HG03575 (cell line): ENCODE data around the gene NME4.
"Not testable (repeated sequence)": the region's sequence is repeated elsewhere in the genome, so short reads cannot be mapped to it uniquely, and the experiment has no call there.

ENCODE experiments used
- ATAC-seq: cut with Tn5 transposase; IDR thresholded peaks from one replicate; pipeline ENCODE4 v1.9.1; 2021; ENCODE audit not compliant: unreplicated experiment, insufficient number of reproducible peaks, low FRiP score; ENCODE audit errors: extremely low read depth

Gene NME4

DNA sequence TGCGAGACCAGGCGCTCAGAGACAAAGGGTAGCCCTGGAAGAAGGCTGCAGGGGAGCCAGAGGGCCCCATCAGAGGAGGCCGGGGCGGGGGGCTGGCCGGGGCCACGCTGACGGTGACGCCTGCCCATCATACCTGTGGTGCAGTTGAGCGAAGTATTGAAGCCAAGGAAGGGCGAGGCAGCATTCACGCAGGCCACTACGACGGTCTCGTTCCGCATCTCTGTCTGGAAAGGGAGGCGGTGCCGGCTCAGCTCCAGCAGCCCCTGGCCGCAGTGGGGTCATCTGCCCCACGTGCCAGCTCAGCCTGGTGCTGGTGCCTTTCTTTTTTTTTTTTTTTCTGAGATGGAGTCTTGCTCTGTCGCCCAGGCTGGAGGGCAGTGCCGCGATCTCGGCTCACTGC, 21.8 kb upstream of the NME4 start:
- no peak for ATAC-seq

DNA sequence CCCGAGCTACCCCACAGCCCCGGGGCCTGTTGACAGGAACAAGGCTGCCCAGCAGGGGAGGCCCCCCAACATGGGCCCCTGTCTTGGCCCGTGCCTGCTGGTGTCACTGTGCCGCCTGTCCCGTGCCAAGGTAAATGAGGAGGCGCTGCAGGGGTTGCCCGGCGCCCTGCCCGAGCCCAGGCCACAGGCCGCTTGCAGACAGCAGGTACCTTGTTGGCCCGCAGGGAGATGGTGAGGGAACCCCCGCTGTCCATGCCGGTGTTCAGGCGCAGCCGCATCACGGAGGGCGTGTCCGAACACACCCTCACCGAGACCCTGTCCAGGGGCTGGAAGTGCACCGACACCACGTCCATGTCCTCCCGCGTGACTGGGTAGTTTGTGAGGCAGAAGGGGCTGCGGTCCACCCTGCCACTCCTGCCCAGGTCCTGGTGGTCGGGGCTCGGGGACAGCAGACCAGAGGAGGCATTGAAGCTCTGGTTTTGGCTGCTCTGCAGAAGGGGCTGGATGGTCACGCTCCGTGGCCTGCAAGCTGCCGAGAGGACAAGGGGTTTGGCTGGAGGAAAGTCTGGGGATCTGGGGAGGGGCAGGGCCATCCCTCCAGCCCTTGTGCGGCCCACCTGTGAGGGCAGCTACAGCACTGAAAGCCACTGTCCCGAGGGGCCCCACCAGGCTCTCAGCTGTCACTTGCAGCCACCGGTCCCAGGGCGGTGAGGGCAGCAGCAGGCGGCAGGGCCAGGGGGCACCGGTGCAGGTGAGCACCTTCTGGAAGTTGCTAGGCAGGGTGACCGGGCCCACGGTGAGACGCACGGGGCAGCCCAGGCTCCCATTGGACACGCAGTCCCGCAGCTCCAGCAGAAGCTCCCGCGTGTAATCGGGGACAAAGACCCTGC, 20.8 kb upstream of the NME4 start:
- no peak for ATAC-seq

DNA sequence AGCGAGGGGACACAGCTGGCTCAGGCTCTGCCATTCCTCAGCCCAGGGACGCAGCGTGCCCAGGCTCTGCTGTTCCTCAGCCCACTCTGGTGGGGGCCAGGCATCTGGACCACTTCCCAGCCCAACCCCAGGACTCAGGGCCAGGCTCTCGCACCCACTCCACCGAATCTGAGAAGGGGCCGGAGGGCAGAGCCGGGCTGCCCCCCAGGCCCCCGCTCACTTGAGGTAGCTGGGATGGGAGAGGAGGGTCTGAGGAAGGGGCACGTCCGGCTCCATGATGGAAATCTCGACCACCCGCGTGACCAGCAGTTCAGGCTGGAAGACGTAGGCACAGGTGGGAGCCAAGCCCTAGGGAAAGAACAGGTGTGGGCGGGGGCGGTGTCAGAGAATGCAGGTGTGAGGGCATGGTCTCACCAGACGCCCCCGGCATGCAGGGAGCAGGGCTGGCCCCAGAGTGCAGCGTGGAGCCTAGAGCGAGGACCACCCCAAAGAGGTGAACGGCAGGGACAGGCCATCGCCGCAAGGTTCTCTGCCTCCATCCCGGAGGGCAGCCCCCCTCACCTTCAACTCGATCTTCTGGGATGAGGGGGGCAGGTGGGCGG, 20.1 kb upstream of the NME4 start:
- ATAC-seq, result no peak

DNA sequence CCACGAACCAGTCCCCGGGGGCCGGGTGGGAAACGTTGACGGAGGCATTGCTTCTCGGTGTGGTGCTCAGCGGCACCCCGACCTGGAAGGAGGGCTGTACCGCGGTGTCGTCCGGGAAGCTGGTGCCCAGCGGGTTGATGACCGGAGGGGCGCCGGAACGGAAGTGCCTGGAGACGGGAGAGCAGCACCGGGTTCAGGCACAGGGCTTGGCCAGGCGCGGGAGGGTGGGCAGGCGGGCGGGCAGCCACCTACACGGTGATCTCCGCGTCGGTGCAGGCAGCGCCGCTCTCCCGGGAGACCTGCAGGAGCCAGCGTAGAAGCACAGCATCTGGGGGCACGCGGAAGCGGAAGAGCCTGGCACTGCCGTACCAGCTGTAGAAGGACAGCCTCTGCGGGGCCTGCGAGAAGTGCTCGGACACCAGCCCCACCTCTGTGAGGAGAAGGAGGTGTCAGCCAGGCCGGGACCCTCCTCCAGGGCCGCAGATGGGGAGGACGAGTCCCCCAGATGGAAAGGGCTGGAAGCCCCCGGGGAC, 19.5 kb upstream of the NME4 start:
- ATAC-seq, result no peak

DNA sequence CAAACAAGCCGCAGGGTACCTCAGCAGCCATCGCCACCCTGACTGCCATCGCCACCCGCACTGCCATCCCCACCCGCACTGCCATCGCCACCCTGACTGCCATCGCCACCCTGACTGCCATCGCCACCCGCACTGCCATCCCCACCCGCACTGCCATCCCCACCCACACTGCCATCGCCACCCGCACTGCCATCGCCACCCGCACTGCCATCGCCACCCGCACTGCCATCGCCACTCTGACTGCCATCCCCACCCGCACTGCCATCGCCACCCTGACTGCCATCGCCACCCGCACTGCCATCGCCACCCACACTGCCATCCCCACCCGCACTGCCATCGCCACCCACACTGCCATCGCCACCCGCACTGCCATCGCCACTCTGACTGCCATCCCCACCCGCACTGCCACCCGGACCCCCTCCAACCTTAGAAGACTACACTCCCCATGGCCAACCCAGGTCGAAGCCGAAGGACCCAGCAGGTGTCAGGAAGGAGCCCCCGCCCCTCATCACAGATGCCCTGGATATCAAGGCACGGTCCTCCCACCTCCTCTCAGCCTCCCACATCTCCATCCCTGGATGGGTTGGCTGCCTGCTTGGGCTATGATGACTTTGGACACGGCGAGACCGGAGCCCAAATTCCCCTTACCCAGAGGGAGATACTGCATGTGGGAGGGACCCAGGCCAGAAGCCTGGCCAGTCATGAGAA, 18.7 kb upstream of the NME4 start:
- ATAC-seq, result not testable (repeated sequence)

DNA sequence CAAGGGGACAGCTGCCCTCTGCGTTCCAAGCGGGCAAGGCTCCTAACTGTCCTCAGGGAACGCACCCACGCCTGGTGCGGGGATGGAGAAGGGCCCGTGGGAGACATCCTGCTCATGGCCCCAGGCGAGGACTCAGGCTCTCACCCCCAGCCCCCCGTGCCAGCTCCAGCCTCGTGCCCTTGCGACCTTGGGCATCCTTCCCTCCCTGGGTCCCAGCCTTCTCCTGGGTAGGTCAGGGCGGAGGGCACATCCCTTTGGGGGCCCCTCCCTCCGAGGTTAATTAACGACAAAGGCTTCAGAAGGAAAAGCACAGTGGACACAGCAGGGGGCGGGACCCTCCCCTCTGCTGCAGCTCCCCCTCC, 18.2 kb upstream of the NME4 start:
- no peak for ATAC-seq

DNA sequence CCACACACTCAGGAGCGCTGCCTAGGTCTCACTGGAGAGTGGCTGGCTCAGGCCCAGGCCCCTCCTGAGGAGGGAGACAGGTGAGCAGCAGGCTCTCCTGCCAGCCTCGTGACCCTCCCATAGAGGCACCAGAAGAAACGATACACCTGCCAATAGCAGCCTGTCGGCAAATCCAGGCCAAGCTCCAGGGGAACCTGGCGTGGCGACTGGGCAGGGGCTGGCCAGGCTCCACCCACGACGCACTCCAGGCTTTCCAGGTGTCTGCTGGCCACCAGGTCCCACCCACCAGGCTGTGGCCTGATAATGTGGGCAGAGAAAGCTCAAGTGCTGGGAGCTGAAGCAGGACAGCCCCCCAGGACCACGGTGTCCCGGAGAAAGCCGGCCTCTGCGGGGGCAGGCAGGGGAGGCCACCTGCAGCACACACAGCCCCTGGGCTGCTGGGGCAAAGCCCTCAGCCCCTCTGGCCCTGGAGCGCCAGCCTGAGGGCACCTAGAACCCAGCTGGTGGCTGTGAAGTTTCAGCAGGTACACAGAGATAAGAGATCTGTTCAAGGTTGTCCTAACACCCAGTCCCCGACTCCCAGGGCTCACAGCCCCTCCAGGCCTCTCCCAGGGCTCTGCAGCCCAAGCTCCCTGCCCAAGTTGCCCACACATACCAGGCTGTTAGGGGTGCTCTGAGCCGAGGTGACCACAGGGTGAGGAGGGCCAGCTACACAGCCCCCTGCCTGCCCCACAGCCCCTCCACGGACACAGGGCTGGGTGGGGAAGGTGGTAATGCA, 17.6 kb upstream of the NME4 start:
- no peak for ATAC-seq

DNA sequence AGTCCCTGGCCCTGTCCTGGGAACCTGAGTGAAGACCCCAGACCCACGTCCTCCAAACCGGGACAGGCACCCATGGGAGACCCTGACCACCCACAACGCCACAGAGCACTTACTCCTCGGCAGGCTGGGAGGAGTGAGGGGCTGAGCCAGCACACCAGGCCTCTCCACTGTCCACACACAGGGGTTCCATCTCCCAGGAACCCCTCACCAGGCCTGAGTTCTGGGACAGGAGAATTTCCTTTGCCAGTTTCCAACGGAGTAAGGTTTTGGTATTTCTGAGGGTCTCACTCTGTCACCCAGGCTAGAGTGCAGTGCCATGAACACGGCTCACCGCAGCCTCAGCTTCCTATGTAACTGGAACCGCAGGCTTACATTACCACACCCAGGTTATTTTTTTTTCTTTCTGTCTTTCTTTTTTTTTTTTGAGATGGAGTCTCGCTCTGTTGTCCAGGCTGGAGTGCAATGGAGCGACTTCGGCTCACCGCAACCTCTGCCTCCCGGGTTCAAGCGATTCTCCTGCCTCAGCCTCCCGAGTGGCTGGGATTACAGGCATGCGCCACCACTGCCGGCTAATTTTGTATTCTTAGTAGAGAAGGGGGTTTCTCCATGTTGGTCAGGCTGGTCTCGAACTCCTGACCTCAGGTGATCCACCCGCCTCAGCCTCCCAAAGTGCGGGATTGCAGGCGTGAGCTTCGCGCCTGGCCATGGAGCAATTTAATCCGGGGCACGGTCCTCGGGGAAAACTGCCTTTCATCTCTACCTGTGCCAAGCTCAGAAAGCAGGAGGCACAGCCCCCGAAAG, 16.8 kb upstream of the NME4 start:
- no peak for ATAC-seq

DNA sequence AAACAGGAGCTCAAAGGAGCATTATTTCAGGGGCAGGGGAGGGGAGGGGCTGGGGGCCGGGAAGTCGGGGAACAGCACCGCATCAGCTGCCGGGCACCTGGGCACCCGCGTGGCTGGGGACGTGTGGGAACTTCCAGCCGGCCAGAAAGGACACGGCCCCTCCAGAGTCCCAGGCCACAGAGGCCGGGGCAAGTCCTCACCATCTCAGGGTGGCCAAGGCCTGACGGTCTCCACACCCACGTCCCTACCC, 16.3 kb upstream of the NME4 start:
- no peak for ATAC-seq

DNA sequence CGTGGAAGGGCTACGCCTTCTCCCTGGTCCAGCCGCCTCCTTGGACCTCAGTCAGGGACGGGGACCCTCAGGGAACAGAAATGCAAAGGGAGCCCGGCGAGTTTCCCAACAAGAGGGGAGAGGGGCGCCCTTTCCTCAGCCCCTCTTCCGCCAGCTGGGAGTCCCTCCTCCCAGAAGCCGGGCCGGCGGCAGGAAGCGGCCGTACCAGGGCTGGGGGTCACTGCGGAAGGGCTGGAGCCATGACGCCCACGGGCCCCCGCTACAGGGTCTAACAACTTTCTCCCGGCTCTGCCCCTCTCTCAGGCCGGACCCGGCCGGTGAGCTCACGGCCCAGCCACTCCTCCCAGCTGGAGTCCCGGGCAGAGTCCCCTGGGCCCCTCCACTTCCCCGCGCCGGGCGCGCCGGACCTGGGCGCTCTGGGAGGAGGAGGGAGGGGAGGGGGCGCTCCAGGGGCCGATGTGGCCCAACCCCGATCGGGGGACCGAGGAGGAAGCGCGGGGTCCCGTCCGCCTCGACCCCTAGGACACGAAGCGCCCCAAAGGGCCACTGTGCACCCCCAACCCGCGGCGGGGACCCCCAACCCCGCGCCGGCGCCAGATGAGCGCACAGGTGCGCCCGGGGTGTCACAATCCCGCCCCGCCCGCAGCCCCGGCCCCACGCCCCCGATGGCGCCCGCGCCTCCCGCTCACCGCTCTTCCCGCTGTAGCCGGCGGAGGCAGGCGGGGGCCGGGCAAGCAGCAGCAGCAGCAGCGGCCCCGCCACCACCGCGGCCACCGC, 15.8 kb upstream of the NME4 start:
- no peak for ATAC-seq

DNA sequence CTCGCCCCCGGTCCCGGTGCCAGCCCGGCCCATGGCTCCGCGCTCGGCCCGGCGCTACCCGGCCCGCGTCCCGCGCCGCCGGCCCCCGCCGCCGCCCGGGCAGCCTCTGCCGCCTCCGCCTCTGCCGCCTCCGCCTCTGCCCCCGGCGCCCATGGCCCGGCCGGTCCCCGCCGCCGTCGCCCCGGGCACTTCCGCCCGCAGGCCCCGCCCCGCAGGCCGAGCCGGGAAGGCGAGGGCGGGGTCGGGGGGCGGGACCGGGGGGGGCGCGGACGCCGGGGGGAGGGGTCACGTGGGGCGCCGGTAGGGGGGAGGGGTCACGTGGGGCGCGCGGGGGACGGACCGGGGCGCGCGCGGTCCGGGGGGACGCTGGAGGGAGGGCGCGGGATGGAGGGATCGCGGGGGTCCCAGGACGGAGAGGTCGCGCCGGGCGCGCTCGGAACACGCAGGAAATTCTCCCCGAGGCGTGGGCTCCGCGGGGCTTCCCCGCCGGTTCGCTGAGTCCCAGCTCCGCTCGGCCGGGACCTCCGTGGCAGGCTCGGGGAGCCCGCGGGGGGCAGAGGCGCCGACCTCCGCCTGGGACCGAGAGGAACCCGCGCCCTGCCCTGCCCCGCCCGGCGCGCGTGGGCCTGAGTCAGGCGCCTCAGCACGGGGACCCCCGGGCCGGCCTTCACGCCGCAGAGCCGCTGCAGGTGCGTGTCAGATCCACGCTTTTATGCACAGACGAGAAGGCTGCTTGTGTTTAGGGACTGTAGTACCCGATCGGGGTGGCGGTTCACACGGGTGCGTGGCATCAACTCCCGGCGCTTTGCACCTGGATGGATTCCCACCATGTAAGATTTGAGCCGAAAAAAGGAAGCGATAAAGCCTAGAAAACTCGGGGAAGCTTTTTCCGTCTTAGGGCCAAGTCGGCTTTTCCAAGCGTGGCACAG, 14.9 kb upstream of the NME4 start, which contains the start of gene PGAP6:
PGAP6 (minus strand) TSS at position 190 of the 929 bp plus-strand sequence; CDS start at position 33, 157 bp downstream.
- no peak for ATAC-seq

DNA sequence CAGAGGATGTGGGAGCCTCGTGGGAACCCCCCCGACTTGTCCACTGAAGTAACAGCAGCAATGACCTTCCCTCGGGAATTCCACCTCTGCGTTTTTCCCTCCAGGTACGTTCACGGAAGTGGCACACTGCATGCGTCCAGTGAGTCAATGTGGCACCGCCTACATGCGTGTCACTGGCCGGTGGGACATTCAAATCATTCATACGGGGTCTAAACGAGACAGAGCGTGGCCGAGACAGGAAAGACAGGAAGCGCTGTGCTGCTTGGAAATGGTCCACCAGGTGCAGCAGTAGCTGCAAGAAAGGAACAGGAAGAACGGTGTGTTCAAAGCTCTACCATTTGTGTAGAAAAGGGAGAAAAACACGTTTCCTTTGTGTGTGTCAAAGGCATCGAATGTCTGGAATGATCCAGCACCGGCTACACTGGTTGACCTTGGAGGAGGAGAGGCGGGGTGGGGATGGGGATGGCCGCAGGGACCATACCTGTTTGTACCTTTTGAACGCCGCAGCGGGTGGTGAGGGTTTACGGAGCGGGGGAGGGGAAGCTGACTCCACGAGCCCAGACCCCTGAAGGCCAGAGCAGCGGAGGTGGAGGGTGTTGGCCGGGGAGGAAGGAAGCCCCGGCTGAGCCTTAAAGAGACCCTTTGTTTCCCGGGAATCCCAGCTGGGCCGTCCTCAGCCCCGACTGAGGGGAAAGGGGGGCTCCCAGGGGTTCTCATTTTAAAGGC, 13.5 kb upstream of the NME4 start:
- no peak for ATAC-seq

DNA sequence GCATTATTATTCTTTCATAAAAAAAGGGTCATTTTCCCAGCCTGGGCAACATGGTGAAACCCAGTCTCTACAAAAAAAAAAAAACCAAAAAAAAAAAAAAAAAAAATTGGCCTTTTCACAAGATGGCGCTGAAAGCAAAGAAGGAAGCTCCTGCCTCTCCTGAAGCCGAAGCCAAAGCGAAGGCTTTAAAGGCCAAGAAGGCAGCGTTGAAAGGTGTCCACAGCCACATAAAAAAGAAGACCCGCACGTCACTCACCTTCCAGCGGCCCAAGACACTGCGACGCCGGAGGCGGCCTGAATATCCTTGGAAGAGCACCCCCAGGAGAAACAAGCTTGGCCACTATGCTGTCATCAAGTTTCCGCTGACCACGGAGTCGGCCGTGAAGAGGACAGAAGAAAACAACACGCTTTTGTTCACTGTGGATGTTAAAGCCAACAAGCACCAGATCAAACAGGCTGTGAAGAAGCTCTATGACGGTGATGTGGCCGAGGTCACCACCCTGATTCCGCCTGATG, 10.3 kb upstream of the NME4 start:
- no peak for ATAC-seq

DNA sequence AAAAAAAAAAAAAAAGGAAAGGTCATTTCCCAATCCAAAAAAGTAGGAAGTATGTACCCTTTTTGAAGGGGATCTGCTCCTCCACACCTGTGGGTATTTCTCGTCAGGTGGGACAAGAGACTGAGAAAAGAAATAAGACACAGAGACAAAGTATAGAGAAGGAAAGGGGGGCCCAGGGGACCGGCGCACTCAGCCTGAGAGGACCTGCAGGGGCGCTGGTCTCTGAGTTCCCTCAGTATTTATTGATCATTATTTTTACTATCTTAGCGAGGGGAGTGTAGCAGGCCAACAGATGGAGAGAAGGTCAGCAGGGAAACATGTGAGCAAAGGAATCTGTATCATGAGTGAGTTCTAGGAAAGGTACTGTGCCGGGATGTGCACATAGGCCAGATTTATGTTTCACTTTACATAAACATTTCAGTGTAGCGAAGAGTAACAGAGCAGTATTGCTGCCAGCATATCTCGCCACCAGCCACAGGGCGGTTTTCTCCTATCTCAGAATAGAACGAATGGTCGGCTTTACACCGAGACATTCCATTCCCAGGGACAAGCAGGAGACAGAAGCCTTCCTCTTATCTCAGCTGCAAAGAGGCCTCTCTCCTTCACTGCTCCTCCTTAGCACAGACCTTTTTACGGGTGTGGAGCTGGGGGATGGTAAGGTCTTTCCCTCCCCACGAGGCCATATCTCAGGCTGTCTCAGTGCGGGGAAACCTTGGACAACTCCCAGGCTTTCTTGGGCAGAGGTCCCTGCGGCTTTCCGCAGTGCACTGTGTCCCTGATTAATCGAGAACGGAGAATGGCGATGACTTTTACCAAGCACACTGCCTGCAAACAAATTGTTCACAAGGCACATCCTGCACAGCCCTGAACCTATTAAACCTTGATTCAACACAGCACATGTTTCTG, 9.0 kb upstream of the NME4 start:
- not testable (repeated sequence) for ATAC-seq

DNA sequence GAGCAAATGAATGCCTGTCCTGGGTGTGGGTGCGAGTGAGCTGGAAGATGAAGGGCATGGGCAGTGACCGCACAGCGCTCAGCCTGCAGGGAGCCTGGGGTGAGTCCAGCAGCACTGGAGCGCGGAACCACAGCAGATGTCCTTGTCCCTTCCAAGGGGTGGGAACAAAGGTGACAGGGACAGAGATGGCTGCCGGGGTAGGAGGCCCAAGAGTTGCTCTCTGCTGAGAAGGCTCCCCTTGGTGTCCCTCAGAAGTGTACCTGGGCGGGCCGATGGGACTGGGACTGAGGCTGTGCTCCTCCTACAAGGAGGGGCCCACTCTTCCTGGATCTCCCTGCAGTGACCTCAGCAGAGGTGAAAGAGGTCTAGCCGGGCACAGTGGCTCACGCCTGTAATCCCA, 7.6 kb upstream of the NME4 start:
- no peak for ATAC-seq
